ENCODE measurements around the gene FBXO38. TPM values are rescaled to one million over a fixed set of nuclear protein-coding genes. Genes with fewer than 3 reads are reported as not detected.

The FBXO38 gene
- total RNA-seq, 1 donor from 2014 or later = 45.4 TPM

GRCh38 chr5:148385094-148385493 lies 1.3 kb downstream of the FBXO38 start:
- no peak for DNase-seq (ENCODE audit: low spot score)

DNA sequence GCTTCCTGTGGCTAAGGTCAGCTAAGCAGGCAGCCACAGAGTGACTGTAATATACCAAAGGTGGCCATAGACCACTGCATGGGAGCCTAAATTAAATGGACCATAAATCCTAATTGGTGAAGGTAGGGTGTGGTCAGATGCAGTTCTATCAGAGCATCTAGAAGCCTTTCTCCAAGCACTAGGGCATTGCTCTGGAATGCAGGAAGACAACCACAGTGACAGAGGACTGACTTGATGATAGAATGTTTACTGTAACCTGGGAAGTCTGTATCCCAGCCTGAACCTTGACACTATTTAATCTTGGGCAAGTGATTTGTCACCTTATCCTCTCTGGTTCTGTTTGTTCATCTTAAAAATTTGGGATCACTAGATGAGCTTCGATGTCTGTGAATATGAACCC lies 2.3 kb downstream of the FBXO38 start:
- DNase-seq (ENCODE audit: low spot score) = no peak

- DNase-seq (ENCODE audit: low spot score) = no peak
Observed at GRCh38 chr5:148387325-148387724, 3.6 kb downstream of the FBXO38 start.

DNA sequence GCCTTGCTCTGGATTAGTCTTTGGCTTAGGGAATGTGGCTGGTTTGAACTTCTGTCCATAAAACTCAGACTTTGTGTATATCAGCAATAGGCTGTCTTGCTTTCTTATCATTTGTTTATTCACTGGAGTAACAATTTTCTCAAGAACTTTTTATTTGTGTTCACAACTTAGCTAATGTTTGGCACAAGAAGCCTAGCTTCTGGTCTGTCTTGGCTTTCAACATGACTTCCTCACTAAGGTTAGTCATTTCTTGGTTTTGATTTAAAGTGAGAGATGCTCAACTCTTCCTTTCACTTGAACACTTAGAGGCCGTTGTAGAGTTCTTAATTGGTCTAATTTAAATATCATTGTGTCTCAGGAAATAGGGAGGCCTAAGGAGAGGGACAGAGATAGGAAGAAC lies 4.9 kb downstream of the FBXO38 start:
- DNase-seq (ENCODE audit: low spot score) = no peak

DNA sequence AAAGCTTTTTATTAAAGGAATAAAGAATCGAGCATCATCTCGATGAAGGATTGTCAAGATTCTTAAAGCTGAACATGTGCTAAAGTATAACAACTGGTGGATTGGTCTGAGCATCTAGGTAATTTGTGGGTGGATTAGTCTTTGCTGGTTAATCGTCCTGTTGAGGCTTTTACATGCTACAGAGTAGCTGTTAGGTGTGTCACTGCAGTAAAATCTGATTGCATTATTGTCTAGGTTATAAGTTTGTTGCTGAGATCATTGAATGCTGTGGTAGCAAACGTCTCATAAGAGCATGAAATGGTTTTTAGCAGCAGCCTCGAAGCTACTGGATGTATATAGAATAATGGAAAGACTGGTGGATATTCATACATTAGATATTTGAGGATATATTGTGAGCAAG lies 7.2 kb downstream of the FBXO38 start:
- DNase-seq (ENCODE audit: low spot score) = no peak

GRCh38 chr5:148391422-148391821 lies 7.7 kb downstream of the FBXO38 start:
- no peak for DNase-seq (ENCODE audit: low spot score)

DNA sequence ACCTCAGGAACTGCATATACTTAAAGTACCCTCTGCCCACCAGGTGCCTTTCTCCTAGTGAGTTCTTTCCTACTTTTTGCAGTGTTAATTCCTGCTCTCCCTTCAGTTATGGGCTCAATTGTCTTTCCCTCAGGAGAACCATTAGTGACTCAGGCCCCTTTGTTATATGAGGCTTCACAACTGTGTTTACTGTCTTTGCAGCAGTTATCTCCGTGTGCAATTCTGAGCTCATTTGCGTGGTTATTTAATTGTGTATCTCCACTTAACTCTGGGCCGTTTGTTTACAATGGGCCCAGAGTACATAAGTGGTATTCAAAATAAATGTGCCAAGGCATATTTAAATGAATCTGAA lies 9.6 kb downstream of the FBXO38 start:
- DNase-seq (ENCODE audit: low spot score) = no peak

DNA sequence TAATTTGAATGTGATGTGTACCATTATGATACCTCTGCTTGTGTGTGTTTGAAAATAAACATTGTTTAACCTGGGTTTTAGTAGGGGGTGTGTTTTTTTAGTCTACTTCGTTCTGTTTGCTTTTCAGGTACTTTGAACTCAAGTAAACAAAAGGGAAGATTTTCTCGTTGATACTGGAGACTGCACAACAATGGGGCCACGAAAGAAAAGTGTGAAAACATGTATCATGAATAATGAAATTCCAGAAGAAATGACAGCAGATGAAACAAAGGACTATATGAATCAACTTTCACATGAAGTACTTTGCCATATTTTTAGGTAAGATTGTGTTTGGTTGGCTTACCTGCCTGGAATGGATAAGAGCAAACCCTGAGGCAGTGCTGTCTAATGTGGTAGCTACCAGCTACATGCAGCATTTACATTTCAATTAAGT lies 10.8 kb downstream of the FBXO38 start:
- no peak for DNase-seq (ENCODE audit: low spot score)

GRCh38 chr5:148395031-148395430 lies 11.3 kb downstream of the FBXO38 start:
- no peak for DNase-seq (ENCODE audit: low spot score)

- no peak for DNase-seq (ENCODE audit: low spot score)
Observed at GRCh38 chr5:148397968-148398595, 14.3 kb downstream of the FBXO38 start.

GRCh38 chr5:148398698-148399121 lies 15.0 kb downstream of the FBXO38 start:
- no peak for DNase-seq (ENCODE audit: low spot score)

DNA sequence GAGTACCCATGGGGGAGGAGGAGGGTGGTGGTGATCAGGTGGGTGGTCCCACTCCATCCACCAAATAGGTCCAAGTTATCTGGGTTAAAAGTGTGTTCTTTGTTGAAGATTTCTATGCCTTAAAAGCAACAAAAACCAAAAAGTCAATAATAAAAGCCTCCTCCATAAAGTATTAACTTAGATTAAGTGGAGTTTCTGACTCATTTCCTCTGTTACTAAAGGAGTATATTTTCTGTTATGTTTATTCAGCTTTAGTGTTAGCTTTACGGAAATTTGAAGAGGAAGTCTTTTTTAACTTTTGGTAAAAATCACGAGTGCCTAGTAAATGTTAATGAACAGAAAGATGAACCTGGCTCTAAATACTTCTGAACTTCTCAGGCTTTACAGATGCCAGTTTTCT lies 17.8 kb downstream of the FBXO38 start:
- DNase-seq (ENCODE audit: low spot score) = no peak

- no peak for DNase-seq (ENCODE audit: low spot score)
Observed at GRCh38 chr5:148403344-148403743, 19.6 kb downstream of the FBXO38 start.

GRCh38 chr5:148406406-148406805 lies 22.6 kb downstream of the FBXO38 start:
- no peak for DNase-seq (ENCODE audit: low spot score)

DNA sequence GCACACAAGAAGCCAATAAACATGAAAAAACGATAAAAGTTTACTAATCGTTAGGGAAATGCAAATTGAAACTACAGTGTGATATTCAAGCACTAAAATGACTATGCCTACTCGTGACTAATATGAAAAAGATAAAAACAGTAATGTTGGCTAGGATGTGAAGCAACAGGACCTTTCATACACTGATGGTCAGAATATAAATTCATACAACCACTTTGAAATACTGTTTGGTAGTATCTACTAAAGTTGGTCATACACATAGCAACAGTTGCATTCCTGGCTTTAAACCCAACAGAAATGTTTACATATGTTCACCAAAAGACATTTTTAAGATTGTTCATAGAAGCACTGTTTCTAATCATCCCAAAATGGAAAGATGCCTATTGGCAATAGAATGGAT lies 24.3 kb downstream of the FBXO38 start:
- DNase-seq (ENCODE audit: low spot score) = no peak

DNA sequence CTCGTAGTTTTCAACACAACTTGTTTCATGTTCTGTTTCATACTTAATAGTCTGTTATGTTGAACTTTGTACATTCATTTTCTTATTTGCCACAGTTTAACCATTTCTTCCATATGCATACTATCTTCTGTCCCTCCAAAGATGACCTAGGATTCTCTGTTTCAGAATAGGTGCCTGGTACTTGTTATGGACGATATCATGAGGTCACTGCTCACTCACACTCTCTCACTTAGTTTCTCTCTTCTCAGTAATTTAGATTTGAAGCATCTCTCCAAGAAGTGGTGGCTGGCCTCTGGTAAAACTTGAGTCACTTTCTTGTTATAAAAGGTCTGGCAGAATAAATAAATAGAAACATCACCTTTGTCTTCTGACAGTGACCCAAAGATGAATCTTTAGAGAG lies 28.4 kb downstream of the FBXO38 start:
- DNase-seq (ENCODE audit: low spot score) = no peak

- no peak for DNase-seq (ENCODE audit: low spot score)
Observed at GRCh38 chr5:148414833-148415232, 31.1 kb downstream of the FBXO38 start.

GRCh38 chr5:148416416-148416815 lies 32.7 kb downstream of the FBXO38 start:
- no peak for DNase-seq (ENCODE audit: low spot score)

DNA sequence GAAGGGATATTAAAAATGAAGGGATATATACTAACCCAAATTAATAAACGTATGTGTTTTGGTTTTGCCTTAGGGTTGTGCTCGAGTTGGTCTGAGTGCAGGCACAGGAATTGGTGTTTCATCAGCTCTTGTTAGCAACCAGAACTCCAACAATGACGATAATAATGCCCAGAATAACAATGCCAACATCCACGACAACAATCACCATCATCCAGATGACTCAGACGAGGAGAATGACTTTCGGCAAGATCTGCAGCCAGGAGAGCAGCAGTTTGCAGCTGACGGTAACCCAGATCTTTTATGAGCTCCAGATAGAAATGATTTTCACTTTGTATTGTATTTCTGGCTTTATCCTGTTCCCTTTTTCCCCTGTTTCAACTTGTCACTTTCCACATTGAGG lies 33.2 kb downstream of the FBXO38 start:
- DNase-seq (ENCODE audit: low spot score) = no peak

- DNase-seq (ENCODE audit: low spot score) = no peak
Observed at GRCh38 chr5:148418511-148418910, 34.8 kb downstream of the FBXO38 start.

DNA sequence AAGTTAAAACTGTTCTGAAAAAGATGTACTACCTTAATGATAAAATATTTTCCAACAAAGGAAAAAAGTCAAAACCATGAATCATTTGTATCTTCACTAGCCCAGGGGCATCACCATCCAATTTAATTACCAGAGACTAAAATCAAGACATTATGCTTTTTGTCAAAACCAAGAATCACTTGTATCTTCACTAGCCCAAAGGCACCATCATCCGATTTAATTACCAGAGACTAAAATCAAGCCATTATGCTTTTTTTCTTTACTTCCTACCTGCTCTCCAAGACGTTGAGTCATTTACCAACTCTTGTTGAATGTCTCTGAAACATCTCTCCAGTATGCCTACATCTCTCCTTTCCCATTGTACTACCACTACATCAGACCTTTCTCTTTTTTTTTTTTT lies 37.9 kb downstream of the FBXO38 start:
- DNase-seq (ENCODE audit: low spot score) = no peak

GRCh38 chr5:148425808-148426207 lies 42.0 kb downstream of the FBXO38 start:
- no peak for DNase-seq (ENCODE audit: low spot score)

DNA sequence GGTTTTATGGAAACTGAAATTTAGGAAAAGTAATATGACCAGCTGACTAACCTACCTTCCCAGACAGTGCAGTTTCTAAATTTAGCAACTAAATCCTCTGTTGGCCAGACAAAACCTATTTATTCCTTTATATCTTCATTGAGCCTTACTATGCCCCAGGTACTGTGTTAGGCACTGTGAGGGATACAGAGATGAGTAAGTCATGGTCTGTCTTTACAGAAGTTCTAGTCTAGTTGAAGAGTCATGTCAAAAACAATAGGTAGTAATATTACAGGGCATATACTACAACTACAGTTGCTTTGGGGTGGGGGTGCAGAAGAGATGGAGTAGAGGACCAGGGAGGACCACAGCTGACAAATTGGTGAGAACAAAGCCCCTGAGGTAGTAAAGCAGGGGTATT lies 42.8 kb downstream of the FBXO38 start:
- DNase-seq (ENCODE audit: low spot score) = no peak
